CD4-positive, alpha-beta T cell treated with Interleukin-1 beta for 1 hour (primary cell): Measurements from ENCODE around the gene CLDN6.
A peak's percentile ranks its signal among the peaks of the same experiment; 100 is the strongest.

Experiments
- DNase-seq, 2 donors: peaks; one replicate each; pipeline ENCODE4 v3.0.0-alpha.2; 2020 to 2022

CLDN6 gene

DNA sequence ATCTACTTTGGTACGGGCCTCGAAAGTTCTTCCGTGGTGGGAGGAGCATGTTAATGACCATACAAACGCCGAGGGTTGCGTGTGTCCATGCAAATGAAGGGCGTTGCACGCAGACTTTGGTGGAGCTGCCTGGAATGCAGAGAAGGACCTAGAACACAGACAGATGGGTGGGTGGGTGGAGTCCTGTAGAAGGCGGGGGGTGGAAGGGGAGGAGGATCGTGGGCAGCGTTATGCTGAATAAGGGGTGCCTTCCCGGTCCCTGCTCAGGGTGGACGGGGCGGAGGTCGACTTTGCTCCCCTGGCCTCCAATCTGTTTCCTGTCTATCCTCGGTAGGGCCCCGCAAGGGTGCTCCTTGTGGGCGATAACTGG lies 49.6 kb downstream of the CLDN6 start:
- peak in 1 of 2 donors; percentile 43 for DNase-seq

DNA sequence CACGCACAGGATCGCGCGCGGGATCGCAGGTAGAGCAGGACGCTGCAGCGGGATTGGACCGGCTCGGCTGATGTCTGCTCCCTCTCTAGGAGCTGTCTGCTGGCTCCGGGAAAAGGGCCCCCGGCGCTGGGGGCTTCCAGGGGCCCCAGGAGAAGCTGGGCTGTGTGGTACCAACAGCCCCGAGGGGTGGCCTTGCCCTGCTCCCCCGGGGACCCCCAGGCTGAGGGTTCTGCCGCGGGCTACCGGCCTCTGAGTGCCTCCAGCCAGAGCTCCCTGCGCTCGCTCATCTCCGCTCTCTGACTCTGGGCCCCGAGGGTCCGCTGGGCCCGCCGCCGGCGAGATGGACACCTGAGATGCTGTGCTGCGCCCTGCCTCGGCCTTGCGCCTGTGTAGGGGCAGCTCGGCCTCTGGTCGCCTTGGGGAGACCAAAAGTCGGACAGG lies 50.2 kb downstream of the CLDN6 start:
- DNase-seq, result no peak

DNA sequence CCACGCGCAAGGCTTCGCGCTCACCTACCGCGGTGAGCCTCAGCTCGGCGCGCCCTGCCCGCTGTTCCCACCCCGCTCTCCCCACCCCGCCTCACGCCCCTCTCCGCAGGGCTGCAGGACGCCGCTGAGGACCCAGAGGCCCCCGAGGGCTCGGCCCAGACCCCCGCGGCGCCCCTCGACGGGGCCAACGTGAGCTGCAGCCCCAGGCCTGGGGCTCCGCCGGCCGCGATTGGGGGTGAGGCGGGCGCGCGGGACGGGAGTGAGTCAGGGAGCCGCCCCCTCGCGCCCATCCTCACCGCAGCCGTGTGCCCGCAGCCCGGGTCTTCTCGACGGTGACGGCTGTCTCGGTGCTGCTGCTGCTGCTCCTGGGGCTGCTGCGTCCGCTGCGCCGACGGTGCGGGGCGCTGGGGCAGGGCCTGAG lies 50.8 kb downstream of the CLDN6 start:
- DNase-seq, result no peak

DNA sequence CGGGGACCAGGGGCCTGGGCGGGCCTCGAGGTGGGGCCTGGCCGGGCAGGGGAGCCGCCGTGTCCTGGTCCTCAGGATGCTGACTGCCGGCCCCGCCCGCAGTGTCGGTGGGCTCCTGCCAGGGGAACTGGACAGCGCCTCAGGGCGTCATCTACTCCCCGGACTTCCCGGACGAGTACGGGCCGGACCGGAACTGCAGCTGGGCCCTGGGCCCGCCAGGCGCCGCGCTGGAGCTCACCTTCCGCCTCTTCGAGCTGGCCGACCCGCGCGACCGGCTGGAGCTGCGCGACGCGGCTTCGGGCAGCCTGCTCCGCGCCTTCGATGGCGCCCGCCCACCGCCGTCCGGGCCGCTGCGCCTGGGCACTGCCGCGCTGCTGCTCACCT lies 51.2 kb downstream of the CLDN6 start:
- DNase-seq, result peak in 1 of 2 donors; percentile 47

DNA sequence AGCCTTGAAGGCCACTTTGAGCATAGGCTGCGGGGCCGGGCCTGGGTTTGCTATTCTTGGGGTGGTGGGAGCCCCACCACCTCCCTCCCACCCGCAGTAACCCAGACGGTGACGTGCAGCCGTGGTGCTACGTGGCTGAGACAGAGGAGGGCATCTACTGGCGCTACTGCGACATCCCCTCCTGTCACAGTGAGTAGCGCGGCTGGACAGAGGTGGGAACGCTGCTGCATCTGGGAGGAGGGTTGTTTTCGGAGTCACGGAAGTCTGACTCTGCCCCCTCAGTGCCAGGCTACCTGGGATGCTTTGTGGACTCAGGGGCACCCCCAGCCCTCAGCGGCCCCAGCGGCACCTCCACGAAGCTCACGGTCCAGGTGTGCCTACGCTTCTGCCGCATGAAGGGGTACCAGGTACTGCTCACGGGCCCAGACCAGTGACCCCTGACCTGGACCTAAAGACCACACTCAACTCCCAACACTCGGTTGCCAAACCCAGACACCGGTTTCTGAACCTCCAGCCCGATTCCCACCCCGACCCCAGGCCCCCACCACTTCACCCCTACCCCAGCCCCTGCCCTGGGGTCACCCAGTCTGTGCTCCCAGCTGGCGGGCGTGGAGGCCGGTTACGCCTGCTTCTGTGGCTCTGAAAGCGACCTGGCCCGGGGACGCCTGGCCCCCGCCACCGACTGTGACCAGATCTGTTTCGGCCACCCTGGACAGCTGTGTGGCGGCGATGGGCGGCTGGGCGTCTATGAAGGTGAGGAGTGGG lies 51.8 kb downstream of the CLDN6 start:
- no peak for DNase-seq
